K562 (cell line): Measurements from ENCODE around the gene LCLAT1. TPM values are rescaled to one million over a fixed set of nuclear protein-coding genes. Genes with fewer than 3 reads are reported as not detected.

Experiments used
- ATAC-seq: fragments of 200-7000 bp; cut with Tn5 transposase; 3 replicates; pipeline ENCODE4 v1.9.1; 2020; ENCODE audit warnings: moderate library complexity
- BruUV-seq: library from RNA; stranded (reverse); fragments of 400-500 nt; replicated peaks from 2 replicates; lab custom pipeline; 2021; lab: Mats Ljungman, UMichigan
- CTCF ChIA-PET: fragments of 300-600 bp; formaldehyde crosslinking; extraction: SDS; loops from one replicate; lab custom pipeline; 2021; ENCODE audit warnings: low intra/inter-chr PET ratio; lab: Yijun Ruan, JAX
- POLR2A ChIA-PET: fragments of 300-600, 350-650 bp; sonication (Branson Sonifier 250); formaldehyde crosslinking; extraction: SDS; loops from one replicate; lab custom pipeline; 2021; ENCODE audit warnings: antibody characterized with exemption, inconsistent platforms; lab: Yijun Ruan, JAX
- DNase-seq, 4 experiments: peaks; one replicate each; pipeline versions ENCODE4 v3.0.0 to v3.0.0-alpha.2; 2011 to 2018; ENCODE audit warnings: low spot score in 3 of 4, mixed read lengths in 3 of 4; ENCODE audit errors: extremely low read depth in 1 of 4
- FAIRE-seq: peaks from 2 replicates; lab custom pipeline; 2011; peaks lifted over from hg19 to GRCh38; lab: Jason Lieb, UNC
- H2AFZ ChIP-seq: 2 replicates; pipeline ENCODE4 v1.6.0; 2011; ENCODE audit warnings: low read depth, low read length, control low read depth, inconsistent platforms
- H3K27ac ChIP-seq: fragments of 200-600 bp; 3 replicates; pipeline ENCODE4 v1.8.0; 2011; ENCODE audit warnings: low read depth, mild to moderate bottlenecking, control low read depth, inconsistent platforms, low read length, moderate library complexity, mixed read lengths; ENCODE audit errors: extremely low read depth
- H3K27me3 ChIP-seq, 2 experiments: fragments of 300-600 bp in 1 of 2; 2 replicates in 1 of 2; 3 replicates in 1 of 2; pipeline versions ENCODE4 v1.6.0 to v1.8.0; 2011; ENCODE audit warnings: inconsistent platforms in 2 of 2, low read length in 2 of 2, mild to moderate bottlenecking in 1 of 2, mixed read lengths in 1 of 2, moderate library complexity in 1 of 2; ENCODE audit not compliant: control insufficient read depth in 2 of 2, insufficient read depth in 2 of 2
- H3K36me3 ChIP-seq: fragments of 300-600 bp; 3 replicates; pipeline ENCODE4 v1.8.0; 2011; ENCODE audit warnings: mild to moderate bottlenecking, low read length, inconsistent platforms; ENCODE audit not compliant: control insufficient read depth, insufficient read depth
- H3K4me1 ChIP-seq, 2 experiments: fragments of 200-600 bp in 1 of 2; replicated peaks in 1 of 2; 2 replicates in 1 of 2; 3 replicates in 1 of 2; pipeline versions ENCODE4 v1.5.1 to v1.8.0; 2011; ENCODE audit warnings: inconsistent platforms in 2 of 2, low read length in 2 of 2, mild to moderate bottlenecking in 1 of 2, mixed read lengths in 1 of 2, moderate library complexity in 1 of 2; ENCODE audit not compliant: control insufficient read depth in 2 of 2, insufficient read depth in 2 of 2
- H3K4me2 ChIP-seq: 2 replicates; pipeline ENCODE4 v1.6.1; 2011; ENCODE audit warnings: low read length, control low read depth, inconsistent platforms, mixed read lengths; ENCODE audit not compliant: insufficient read depth
- H3K4me3 ChIP-seq: fragments of 200-600 bp; sonication (generic), shearing (Covaris generic); 2 replicates; pipeline ENCODE4 v1.5.1; 2016; ENCODE audit warnings: control low read depth, inconsistent platforms
- H3K79me2 ChIP-seq: fragments of 200-600 bp; 3 replicates; pipeline ENCODE4 v1.8.0; 2011; ENCODE audit warnings: low read length, inconsistent platforms; ENCODE audit not compliant: control insufficient read depth, insufficient read depth
- H3K9ac ChIP-seq, 2 experiments: 2 replicates each; pipeline versions ENCODE4 v1.6.0 to v1.6.1; 2011; ENCODE audit warnings: low read depth in 2 of 2, low read length in 2 of 2, control low read depth in 1 of 2, inconsistent platforms in 1 of 2, mild to moderate bottlenecking in 1 of 2, mixed read lengths in 1 of 2; ENCODE audit not compliant: insufficient read depth in 1 of 2
- H3K9me1 ChIP-seq: one replicate; pipeline ENCODE4 v1.6.0; 2011; ENCODE audit warnings: inconsistent platforms, mild to moderate bottlenecking, low read length, moderate library complexity; ENCODE audit not compliant: control insufficient read depth, insufficient read depth
- H3K9me3 ChIP-seq: replicated peaks from 2 replicates; pipeline ENCODE4 v1.5.1; 2011; ENCODE audit warnings: low read depth, low read length, inconsistent platforms; ENCODE audit not compliant: control insufficient read depth, insufficient read depth
- H4K20me1 ChIP-seq: replicated peaks from 2 replicates; pipeline ENCODE4 v1.6.1; 2011; ENCODE audit warnings: low read length, inconsistent platforms, mixed read lengths; ENCODE audit not compliant: control insufficient read depth, insufficient read depth
- CC2D1A ChIP-seq: fragments of 450-650 bp; IDR thresholded peaks from 2 replicates; pipeline ENCODE4 v1.6.1; 2017; ENCODE audit warnings: mild to moderate bottlenecking
- CTBP1 ChIP-seq: fragments of 450-650 bp; IDR thresholded peaks from 2 replicates; pipeline ENCODE4 v1.6.1; 2016; ENCODE audit warnings: borderline replicate concordance
- E2F4 ChIP-seq: sonication (generic); formaldehyde crosslinking; IDR thresholded peaks from 2 replicates; pipeline ENCODE4 v1.8.0; 2022; ENCODE audit warnings: mild to moderate bottlenecking, low read depth, missing genetic modification reagents
- MCM5 ChIP-seq: fragments of 450-650 bp; IDR thresholded peaks from 2 replicates; pipeline ENCODE4 v1.6.1; 2016; ENCODE audit warnings: low read depth
- MEF2A ChIP-seq: IDR thresholded peaks from 2 replicates; pipeline ENCODE4 v1.6.1; 2011; ENCODE audit warnings: low read depth, mild to moderate bottlenecking, low read length, moderate library complexity; ENCODE audit not compliant: control insufficient read depth
- NR2C1 ChIP-seq, 2 experiments: fragments of 450-650 bp; IDR thresholded peaks; 2 replicates each; pipeline ENCODE4 v1.6.1; 2017; ENCODE audit warnings: mild to moderate bottlenecking in 2 of 2, antibody characterized with exemption in 1 of 2, inconsistent platforms in 1 of 2, missing compliant biosample characterization in 1 of 2, missing genetic modification characterization in 1 of 2
- OTX1 ChIP-seq: fragments of 450-650 bp; formaldehyde crosslinking; IDR thresholded peaks from 2 replicates; pipeline ENCODE4 v1.4.0; 2022; ENCODE audit warnings: mild to moderate bottlenecking
- PRMT5 ChIP-seq: sonication (generic); formaldehyde crosslinking; IDR thresholded peaks from 2 replicates; pipeline ENCODE4 v1.5.0; 2020; ENCODE audit warnings: missing genetic modification reagents
- RCOR1 ChIP-seq, 2 experiments: IDR thresholded peaks; 2 replicates each; pipeline ENCODE4 v1.6.1; 2012; ENCODE audit warnings: low read depth in 2 of 2, low read length in 2 of 2, borderline replicate concordance in 1 of 2, improper control_type of control experiment in 1 of 2
- SAP30 ChIP-seq: fragments of 200-600 bp; sonication (generic); IDR thresholded peaks from 2 replicates; pipeline ENCODE4 v1.6.1; 2012; ENCODE audit warnings: borderline replicate concordance, low read depth, mild to moderate bottlenecking, moderate library complexity, low read length, control low read depth, inconsistent platforms; ENCODE audit not compliant: insufficient read depth, poor library complexity, severe bottlenecking
- STAG1 ChIP-seq: sonication (generic); formaldehyde crosslinking; IDR thresholded peaks from 2 replicates; pipeline ENCODE4 v1.5.0; 2020; ENCODE audit warnings: missing genetic modification reagents, borderline replicate concordance
- ZNF12 ChIP-seq: sonication (generic); formaldehyde crosslinking; IDR thresholded peaks from 2 replicates; pipeline ENCODE4 v1.4.0; 2020; ENCODE audit warnings: mild to moderate bottlenecking, missing genetic modification reagents
- WGBS: fragments of 100-300 bp; shearing (Covaris generic); methylation state at CpG from one replicate; pipeline ENCODE4 v1.1.6; 2016; ENCODE audit warnings: low coverage, mixed read lengths; ENCODE audit not compliant: insufficient coverage; ENCODE audit errors: missing lambda C conversion rate; 5-methylcytosine and 5-hydroxymethylcytosine counted together
- in situ Hi-C: fragments of 300-500 bp; cut with MboI; formaldehyde crosslinking; loops from 4 replicates; pipeline ENCODE4 v1.15.0; 2018; ENCODE audit warnings: inconsistent platforms, mixed read lengths
- intact Hi-C: fragments of 100-400 bp; cut with micrococcal nuclease; formaldehyde crosslinking; loops from 2 replicates; pipeline ENCODE4 v1.14.2; 2022
- polyA plus RNA-seq, 8 experiments: library from polyadenylated mRNA; depleted of rRNA in 4 of 8; stranded (reverse) in 5 of 8; unstranded in 3 of 8; fragments of >200 nt; fragmentation: Nextera tagmentation in 2 of 8; fragmentation: Illumina TruSeq in 1 of 8; extraction: Ambion mirVana in 2 of 8; extraction: Trizol in 1 of 8; gene quantifications; 2 replicates each; pipeline versions ENCODE4 v1.2.1 to v1.2.3, GENCODE V29; 2011 to 2014; ENCODE audit warnings: inconsistent platforms in 1 of 8, missing spikeins in 1 of 8
- total RNA-seq, 7 experiments: library from RNA; depleted of rRNA in 6 of 7; stranded (reverse); fragments of >200 nt in 6 of 7; fragmentation: Illumina TruSeq in 2 of 7; extraction: Trizol in 2 of 7; gene quantifications; 2 replicates each; pipeline versions ENCODE4 v1.2.1 to v1.2.3, GENCODE V29; 2011 to 2021; ENCODE audit warnings: low replicate concordance in 1 of 7
- TF ChIP-seq, protein P1 (sequence below): IDR thresholded peaks from 3 replicates; pipeline ENCODE4 v1.6.1; 2011; ENCODE audit warnings: borderline replicate concordance, mild to moderate bottlenecking; ENCODE audit not compliant: insufficient read length, insufficient read depth
- TF ChIP-seq, protein P2 (sequence below): fragments of 250-450 bp; sonication (Bioruptor Pico); IDR thresholded peaks from 2 replicates; pipeline ENCODE4 v1.8.0; 2021; ENCODE audit warnings: borderline replicate concordance, mild to moderate bottlenecking, moderate library complexity; ENCODE audit not compliant: poor library complexity, severe bottlenecking

LCLAT1 gene
- total and polyA plus RNA-seq, 9 of the 15 experiments (the other 6 are each of a cell fraction or from before 2014, with no cell fraction given) = 8.9 to 63.3 (median 25.4) TPM

- intact Hi-C loops (no loop called here), in situ Hi-C loops (no loop called here)
- Histone ChIP-seq H3K9ac (no peak overlapping the region), H4K20me1 (no peaks in the 10 kb centered on the region), H2AFZ (no peak overlapping the region), H3K9me3 (no peaks in the 10 kb centered on the region), H3K27ac (no peak overlapping the region), H3K4me3 (no peak overlapping the region), H3K79me2 (no peaks in the 10 kb centered on the region), H3K4me1 (no peaks in the 10 kb centered on the region), H3K4me2 (no peak overlapping the region), H3K27me3 (no peaks in the 10 kb centered on the region), H3K36me3 (no peaks in the 10 kb centered on the region), H3K9me1 (peaks cover 2% of the 10 kb centered on the region)
- POLR2A ChIA-PET = interaction anchor here (1.4 kb wide), 1 partner anchor 11 kb away, joined by 3 read pairs; no protein-coding TSS in a partner anchor
- BruUV-seq = no TSS peak
- WGBS = 27% methylated on average over 1 of the region's 1 CpG
- ATAC-seq = no peak
- CTCF ChIA-PET = no interaction called here
- no peak for TF ChIP-seq STAG1 (CRISPR knock-in tag)
- no peak for TF ChIP-seq PRMT5
- no peak for TF ChIP-seq RCOR1 (IDR thresholded peaks at IDR 0.05; ENCODE audit: borderline replicate concordance in 1 of 2, low read depth in 2 of 2, low read length in 2 of 2)
- TF ChIP-seq OTX1 (CRISPR knock-in tag) = no peak
- no peak for FAIRE-seq
- DNase-seq = no peak
These were observed 154.3 kb downstream of the LCLAT1 start for GRCh38 chr2:30601375-30601774.

DNA sequence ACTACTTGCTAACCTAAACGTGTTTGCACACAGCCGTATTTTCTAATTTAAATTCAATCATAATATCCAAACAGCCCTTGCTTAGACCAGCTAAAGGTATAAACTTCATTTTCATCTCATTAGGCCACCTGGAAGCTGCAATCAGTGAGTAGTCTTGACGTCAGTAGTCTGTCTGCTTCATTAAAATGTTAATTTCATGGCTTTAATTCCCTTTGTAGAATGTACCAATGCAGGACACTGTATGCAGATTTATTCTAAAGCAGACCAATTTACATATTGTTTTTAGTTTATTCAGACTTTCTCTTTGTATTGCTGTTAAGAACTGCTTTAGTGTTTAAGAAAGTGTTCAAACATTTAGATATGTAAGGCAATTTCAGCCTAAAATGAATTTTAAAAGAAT, 158.2 kb downstream of the LCLAT1 start:
- Histone ChIP-seq H4K20me1 (no peaks in the 10 kb centered on the region), H3K4me3 (no peak overlapping the region), H3K9ac (no peak overlapping the region), H3K27me3 (no peaks in the 10 kb centered on the region), H3K27ac (no peak overlapping the region), H3K4me2 (no peak overlapping the region), H3K9me3 (no peaks in the 10 kb centered on the region), H3K9me1 (peaks cover 2% of the 10 kb centered on the region), H3K79me2 (no peaks in the 10 kb centered on the region), H3K4me1 (no peaks in the 10 kb centered on the region; a peak in 1 of 5 replicates), H3K36me3 (peaks cover 4% of the 10 kb centered on the region; the same call in 1 of the 3 replicates), H2AFZ (no peak overlapping the region)
- ChIA-PET POLR2A (no interaction called here), CTCF (no interaction called here)
- ATAC-seq (no peak), FAIRE-seq (no peak), DNase-seq (no peak)
- WGBS = 77% methylated on average over 3 of the region's 3 CpGs
- in situ Hi-C loops (no loop called here), intact Hi-C loops (no loop called here)
- BruUV-seq = no TSS peak
- TF ChIP-seq MEF2A = no peak
- TF ChIP-seq CTBP1 = no peak
- no peak for TF ChIP-seq ZNF12 (CRISPR knock-in tag)
- no peak for TF ChIP-seq NR2C1 (IDR thresholded peaks at IDR 0.05)
- TF ChIP-seq NR2C1 (tag; IDR thresholded peaks at IDR 0.05) = no peak
- TF ChIP-seq, protein P1, sequence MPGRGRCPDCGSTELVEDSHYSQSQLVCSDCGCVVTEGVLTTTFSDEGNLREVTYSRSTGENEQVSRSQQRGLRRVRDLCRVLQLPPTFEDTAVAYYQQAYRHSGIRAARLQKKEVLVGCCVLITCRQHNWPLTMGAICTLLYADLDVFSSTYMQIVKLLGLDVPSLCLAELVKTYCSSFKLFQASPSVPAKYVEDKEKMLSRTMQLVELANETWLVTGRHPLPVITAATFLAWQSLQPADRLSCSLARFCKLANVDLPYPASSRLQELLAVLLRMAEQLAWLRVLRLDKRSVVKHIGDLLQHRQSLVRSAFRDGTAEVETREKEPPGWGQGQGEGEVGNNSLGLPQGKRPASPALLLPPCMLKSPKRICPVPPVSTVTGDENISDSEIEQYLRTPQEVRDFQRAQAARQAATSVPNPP = no peak
- TF ChIP-seq E2F4 (CRISPR knock-in tag) = no peak
- no peak for TF ChIP-seq MCM5
- TF ChIP-seq CC2D1A = no peak
- no peak for TF ChIP-seq SAP30
- TF ChIP-seq, protein P2, sequence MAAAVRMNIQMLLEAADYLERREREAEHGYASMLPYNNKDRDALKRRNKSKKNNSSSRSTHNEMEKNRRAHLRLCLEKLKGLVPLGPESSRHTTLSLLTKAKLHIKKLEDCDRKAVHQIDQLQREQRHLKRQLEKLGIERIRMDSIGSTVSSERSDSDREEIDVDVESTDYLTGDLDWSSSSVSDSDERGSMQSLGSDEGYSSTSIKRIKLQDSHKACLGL (CRISPR knock-in tag) = no peak
